Kidney (tissue), 14 donors: Measurements from ENCODE around the gene GPR157. TPM values are rescaled to one million over a fixed set of nuclear protein-coding genes. Genes with fewer than 3 reads are reported as not detected.
A peak's percentile ranks its signal among the peaks of the same experiment; 100 is the strongest.
"Not testable (repeated sequence)": the region's sequence is repeated elsewhere in the genome, so short reads cannot be mapped to it uniquely, and the experiment has no call there.

Experiments
- DNase-seq, 5 donors: peaks; one replicate each; pipeline ENCODE4 v3.0.0-alpha.2; 2013 to 2020
- FAIRE-seq: peaks from 2 replicates; lab custom pipeline; 2012; peaks lifted over from hg19 to GRCh38; lab: Jason Lieb, UNC
- H3K27ac ChIP-seq, 2 donors: one replicate each; pipeline ENCODE4 v1.7.0; 2013; ENCODE audit warnings: low read depth in 2 of 2, low read length in 2 of 2, inconsistent platforms in 1 of 2
- H3K27me3 ChIP-seq: one replicate; pipeline ENCODE4 v1.7.1; 2013; ENCODE audit warnings: low read length, inconsistent platforms; ENCODE audit not compliant: control insufficient read depth, insufficient read depth
- H3K36me3 ChIP-seq, 3 donors: one replicate each; pipeline versions ENCODE4 v1.7.0 to v1.7.1; 2013; ENCODE audit warnings: low read length in 3 of 3, control low read depth in 1 of 3, inconsistent platforms in 1 of 3; ENCODE audit not compliant: insufficient read depth in 3 of 3, control insufficient read depth in 2 of 3
- H3K4me1 ChIP-seq, 3 donors: one replicate each; pipeline versions ENCODE4 v1.7.0 to v1.7.1; 2013; ENCODE audit warnings: low read length in 3 of 3, inconsistent platforms in 1 of 3, low read depth in 1 of 3; ENCODE audit not compliant: control insufficient read depth in 2 of 3, insufficient read depth in 2 of 3
- H3K4me3 ChIP-seq, 3 donors: one replicate each; pipeline versions ENCODE4 v1.7.0 to v1.8.1; 2013; ENCODE audit warnings: low read length in 3 of 3, control low read depth in 1 of 3, inconsistent platforms in 1 of 3
- H3K9ac ChIP-seq, 3 donors: one replicate each; pipeline versions ENCODE4 v1.7.0 to v1.7.1; 2013; ENCODE audit warnings: low read length in 3 of 3, control low read depth in 1 of 3, inconsistent platforms in 1 of 3
- H3K9me3 ChIP-seq, 3 donors: one replicate each; pipeline versions ENCODE4 v1.7.0 to v1.7.1; 2013; ENCODE audit warnings: low read length in 3 of 3, control low read depth in 1 of 3, inconsistent platforms in 1 of 3; ENCODE audit not compliant: control insufficient read depth in 2 of 3, insufficient read depth in 1 of 3
- CTCF ChIP-seq: IDR thresholded peaks from 3 replicates; pipeline ENCODE4 v1.5.1; 2012; ENCODE audit warnings: mild to moderate bottlenecking, moderate library complexity, borderline replicate concordance; ENCODE audit not compliant: insufficient read depth; ENCODE audit errors: extremely low read depth
- intact Hi-C: fragments of 100-400 bp; cut with DNase I; formaldehyde crosslinking; loops from one replicate; pipeline ENCODE4 v1.11.1; 2022
- polyA plus RNA-seq: library from polyadenylated mRNA; stranded (reverse); fragments of 350-450 nt; fragmentation: Illumina TruSeq; extraction: RNeasy Lipid Tissue Mini Kit (QIAGEN cat#74804); gene quantifications from one replicate; pipeline ENCODE4 v1.2.3, GENCODE V29; 2014; ENCODE audit warnings: low read depth, low replicate concordance; ENCODE audit not compliant: insufficient read depth
- total RNA-seq: library from RNA; stranded (reverse); fragmentation: NEBNext Ultra II Directional; extraction: Animal tissue kit (Norgen Biotek cat#: 25700); gene quantifications from one replicate; pipeline ENCODE4 v1.2.1, GENCODE V29; 2021
- donor health status: control.
- donor health status: control.
- donor health status: control.
- donor health status: control.
- donor health status: control.
- donor health status: DM: yes; HTN: yes; CAD: no.
- donor health status: Normal renal cell carcinoma (clear cell type).

GPR157 gene
- total and polyA plus RNA-seq, 2 donors from 2014 or later, result 3.2 to 9.1 TPM

GRCh38 chr1:9126511-9126910 lies 2.4 kb downstream of the GPR157 start:
- no peak overlapping the region for H3K4me3 ChIP-seq
- no peak for FAIRE-seq
- H3K4me1 ChIP-seq, result peaks cover 0 to 4% (median 0%) of the 10 kb centered on the region in 3 donors
- H3K27me3 ChIP-seq, result no peaks in the 10 kb centered on the region
- intact Hi-C loops, result no loop called here
- no peaks in the 10 kb centered on the region for H3K36me3 ChIP-seq
- H3K9me3 ChIP-seq, result no peaks in the 10 kb centered on the region
- no peak overlapping the region for H3K9ac ChIP-seq
- no peak for TF ChIP-seq CTCF
- no peak for DNase-seq
- no peak overlapping the region for H3K27ac ChIP-seq

GRCh38 chr1:9125847-9126246 lies 3.1 kb downstream of the GPR157 start:
- H3K27ac ChIP-seq, result not testable (repeated sequence)

DNA sequence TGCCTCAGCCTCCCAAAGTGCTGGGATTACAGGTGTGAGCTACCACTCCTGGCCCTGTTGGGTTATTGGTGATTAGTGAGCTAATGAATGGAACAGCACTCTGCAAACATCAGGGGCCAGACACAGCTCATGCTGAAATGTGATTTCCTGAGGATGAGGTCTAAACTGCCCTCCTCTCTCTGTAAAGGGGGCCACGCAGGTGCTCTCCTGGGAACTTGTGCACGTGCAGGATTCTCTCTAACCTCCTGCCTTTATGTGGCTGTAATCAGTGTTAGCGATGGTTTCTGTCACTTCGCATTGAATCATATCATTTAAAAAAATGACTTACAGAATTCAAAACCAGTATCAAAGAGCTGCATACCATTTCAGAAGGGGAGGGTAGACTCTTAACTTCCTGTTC lies 3.6 kb downstream of the GPR157 start:
- TF ChIP-seq CTCF, result no peak
- no peak for FAIRE-seq
- Histone ChIP-seq H3K27ac (no peak overlapping the region), H3K9ac (no peak overlapping the region), H3K27me3 (no peaks in the 10 kb centered on the region), H3K9me3 (no peaks in the 10 kb centered on the region), H3K4me3 (no peak overlapping the region), H3K36me3 (no peaks in the 10 kb centered on the region), H3K4me1 (peaks cover 0 to 4% (median 0%) of the 10 kb centered on the region in 3 donors)
- DNase-seq, result peak in 1 of 5 donors; percentile 1
- intact Hi-C loops, result no loop called here

More at GRCh38 chr1:9125847-9126246, 3.1 kb downstream of the GPR157 start:
- H3K36me3 ChIP-seq, intact Hi-C loops, H3K4me3 ChIP-seq, H3K27me3 ChIP-seq, H3K9ac ChIP-seq, H3K4me1 ChIP-seq, FAIRE-seq, H3K9me3 ChIP-seq: not testable (repeated sequence)
- peak in 1 of 5 donors; percentile 10 for DNase-seq

DNA sequence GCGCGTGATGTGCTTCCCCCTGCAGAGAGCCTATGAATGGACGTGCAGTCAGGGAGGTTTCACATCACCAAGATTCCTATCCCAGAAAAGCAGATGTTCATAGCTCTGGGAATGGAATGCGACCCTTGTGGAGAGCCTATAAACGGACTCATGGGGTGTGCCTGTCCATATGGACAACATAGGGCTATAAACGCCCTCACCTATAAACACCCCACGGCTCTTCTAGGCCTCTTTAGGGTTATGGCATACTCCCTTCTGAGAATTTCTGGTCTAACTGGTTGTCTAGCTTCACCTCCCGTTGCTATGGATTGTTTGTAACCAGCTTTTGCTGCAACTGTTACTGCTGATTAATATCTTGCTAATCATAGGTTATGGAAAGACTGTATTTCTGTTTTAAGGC lies 4.5 kb downstream of the GPR157 start:
- not testable (repeated sequence) for FAIRE-seq, H3K27ac ChIP-seq, H3K4me1 ChIP-seq

DNA sequence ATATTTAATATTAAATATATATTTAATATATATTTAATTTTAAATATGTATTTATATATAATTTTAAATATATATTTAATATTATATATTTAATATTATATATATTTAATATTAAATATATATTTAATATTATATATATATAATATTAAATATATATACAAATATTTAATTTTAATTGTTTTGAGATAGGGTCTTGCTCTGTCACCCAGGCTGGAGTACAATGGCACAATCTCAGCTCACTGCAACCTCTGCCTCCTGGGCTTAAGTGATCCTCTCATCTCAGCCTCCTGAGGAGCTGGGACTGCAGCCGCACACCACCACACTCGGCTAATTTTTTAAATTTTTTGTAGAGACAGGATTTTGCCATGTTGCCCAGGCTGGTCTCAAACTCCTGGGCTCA lies 5.2 kb downstream of the GPR157 start:
- H3K27me3 ChIP-seq, H3K27ac ChIP-seq, FAIRE-seq, H3K4me3 ChIP-seq, H3K9me3 ChIP-seq, H3K36me3 ChIP-seq, H3K9ac ChIP-seq, intact Hi-C loops, H3K4me1 ChIP-seq: not testable (repeated sequence)
- peak in 1 of 5 donors; percentile 2 for DNase-seq

More for the DNA sequence above, 4.5 kb downstream of the GPR157 start:
- intact Hi-C loops, H3K27me3 ChIP-seq, H3K9ac ChIP-seq, H3K36me3 ChIP-seq, H3K4me3 ChIP-seq, H3K9me3 ChIP-seq: not testable (repeated sequence)
- DNase-seq, result peak in 1 of 5 donors; percentile 7
